AG04450 (cell line): ENCODE data around the gene TMEM86A. TPM values are rescaled to one million over a fixed set of nuclear protein-coding genes. Genes with fewer than 3 reads are reported as not detected.

Experiments
- CTCF ChIA-PET: fragments of 300-600, 350-600 bp; formaldehyde crosslinking; extraction: SDS; loops from one replicate; lab custom pipeline; 2022; ENCODE audit warnings: antibody characterized with exemption, inconsistent platforms; lab: Charles Lee
- POLR2A ChIA-PET: fragments of 350-600 bp; formaldehyde crosslinking; extraction: SDS; loops from one replicate; lab custom pipeline; 2021; ENCODE audit warnings: antibody characterized with exemption, inconsistent platforms; lab: Yijun Ruan, JAX
- DNase-seq: peaks from one replicate; pipeline ENCODE4 v3.0.0-alpha.2; 2011; ENCODE audit warnings: low read depth, low spot score
- H3K27ac ChIP-seq: one replicate; pipeline ENCODE4 v1.5.1; 2012; ENCODE audit warnings: low read depth, low read length, control low read depth
- H3K27me3 ChIP-seq: one replicate; pipeline ENCODE4 v1.6.0; 2012; ENCODE audit warnings: low read length; ENCODE audit not compliant: control insufficient read depth, insufficient read depth
- H3K4me3 ChIP-seq: 2 replicates; pipeline ENCODE4 v1.5.1; 2011; ENCODE audit warnings: mild to moderate bottlenecking, low read depth, low read length, control low read depth
- H3K9me3 ChIP-seq: 2 replicates; pipeline ENCODE4 v1.5.1; 2012; ENCODE audit warnings: low read length; ENCODE audit not compliant: control insufficient read depth, insufficient read depth
- polyA plus RNA-seq: library from polyadenylated mRNA; depleted of rRNA; stranded (reverse); fragments of >200 nt; gene quantifications from 2 replicates; pipeline ENCODE4 v1.2.3, GENCODE V29; 2011
- TF ChIP-seq, protein P1 (sequence below): IDR thresholded peaks from 2 replicates; pipeline ENCODE4 v1.5.1; 2011; ENCODE audit warnings: low read depth, low read length, control low read depth, inconsistent platforms

Gene TMEM86A
- polyA plus RNA-seq, 1 experiment, result 0.36 TPM

DNA sequence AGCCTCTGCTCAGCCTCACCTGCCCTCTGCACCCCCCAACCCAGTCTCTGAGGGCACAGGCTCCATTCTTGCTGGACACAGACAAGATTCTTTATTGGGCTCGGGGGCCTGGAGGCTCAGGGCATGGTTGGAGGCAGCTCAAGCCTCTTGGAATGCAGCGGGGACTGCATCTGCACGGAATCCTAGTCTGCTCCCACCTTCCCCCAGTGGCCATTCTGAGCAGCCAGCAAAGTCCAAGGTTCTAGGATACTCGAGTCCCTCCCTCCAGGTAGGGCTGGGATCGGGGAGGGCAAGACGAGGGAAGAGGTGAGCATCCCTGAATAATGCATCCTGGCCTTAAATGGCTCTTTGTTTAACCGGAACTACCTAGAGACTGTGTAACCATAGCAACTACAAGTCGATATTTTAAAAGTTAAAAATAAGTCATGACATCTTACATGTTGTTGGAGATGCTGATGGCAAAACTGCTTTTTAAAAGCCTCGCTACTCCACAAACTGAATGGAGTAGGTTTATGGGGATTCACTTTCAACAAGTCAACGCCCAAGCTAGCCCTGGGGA, 38.1 kb downstream of the TMEM86A start:
- Histone ChIP-seq H3K4me3 (no peak overlapping the region), H3K27me3 (peaks cover 13% of the 10 kb centered on the region), H3K27ac (no peak overlapping the region), H3K9me3 (no peaks in the 10 kb centered on the region)
- CTCF ChIA-PET, result interaction anchor here (1.6 to 2.5 kb wide), 2 partner anchors 9 to 15 kb away, joined by 7 to 9 read pairs; no protein-coding TSS in a partner anchor
- TF ChIP-seq, protein P1, sequence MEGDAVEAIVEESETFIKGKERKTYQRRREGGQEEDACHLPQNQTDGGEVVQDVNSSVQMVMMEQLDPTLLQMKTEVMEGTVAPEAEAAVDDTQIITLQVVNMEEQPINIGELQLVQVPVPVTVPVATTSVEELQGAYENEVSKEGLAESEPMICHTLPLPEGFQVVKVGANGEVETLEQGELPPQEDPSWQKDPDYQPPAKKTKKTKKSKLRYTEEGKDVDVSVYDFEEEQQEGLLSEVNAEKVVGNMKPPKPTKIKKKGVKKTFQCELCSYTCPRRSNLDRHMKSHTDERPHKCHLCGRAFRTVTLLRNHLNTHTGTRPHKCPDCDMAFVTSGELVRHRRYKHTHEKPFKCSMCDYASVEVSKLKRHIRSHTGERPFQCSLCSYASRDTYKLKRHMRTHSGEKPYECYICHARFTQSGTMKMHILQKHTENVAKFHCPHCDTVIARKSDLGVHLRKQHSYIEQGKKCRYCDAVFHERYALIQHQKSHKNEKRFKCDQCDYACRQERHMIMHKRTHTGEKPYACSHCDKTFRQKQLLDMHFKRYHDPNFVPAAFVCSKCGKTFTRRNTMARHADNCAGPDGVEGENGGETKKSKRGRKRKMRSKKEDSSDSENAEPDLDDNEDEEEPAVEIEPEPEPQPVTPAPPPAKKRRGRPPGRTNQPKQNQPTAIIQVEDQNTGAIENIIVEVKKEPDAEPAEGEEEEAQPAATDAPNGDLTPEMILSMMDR, result no peak
- DNase-seq, result no peak
- POLR2A ChIA-PET, result no interaction called here

DNA sequence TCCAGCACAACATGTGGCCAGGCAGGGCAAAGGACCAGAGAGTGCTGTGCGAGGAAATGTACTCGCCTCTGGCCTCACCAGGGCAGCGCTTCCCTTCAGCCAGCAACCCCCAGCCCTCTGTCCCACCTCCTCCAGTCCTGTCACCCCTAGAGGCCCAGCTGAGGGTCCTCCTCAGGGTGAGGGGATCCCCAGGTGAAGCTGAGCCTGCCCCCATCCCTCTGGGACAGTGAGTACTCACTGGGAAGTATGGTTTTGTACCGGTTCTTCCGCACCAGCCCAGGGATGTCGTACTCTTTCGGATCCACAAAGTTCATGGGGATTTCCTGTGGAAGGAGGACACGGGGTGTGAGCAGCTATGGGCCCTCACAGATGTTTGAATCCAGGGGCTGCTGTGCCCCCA, 39.1 kb downstream of the TMEM86A start:
- Histone ChIP-seq H3K27ac (no peak overlapping the region), H3K4me3 (no peak overlapping the region), H3K9me3 (no peaks in the 10 kb centered on the region), H3K27me3 (peaks cover 13% of the 10 kb centered on the region)
- ChIA-PET POLR2A (no interaction called here), CTCF (interaction anchor here (1.1 to 2.5 kb wide), 4 partner anchors 10 to 42 kb away, joined by 3 to 9 read pairs (median 6); no protein-coding TSS in a partner anchor)
- no peak for DNase-seq
- TF ChIP-seq, protein P1, result no peak

DNA sequence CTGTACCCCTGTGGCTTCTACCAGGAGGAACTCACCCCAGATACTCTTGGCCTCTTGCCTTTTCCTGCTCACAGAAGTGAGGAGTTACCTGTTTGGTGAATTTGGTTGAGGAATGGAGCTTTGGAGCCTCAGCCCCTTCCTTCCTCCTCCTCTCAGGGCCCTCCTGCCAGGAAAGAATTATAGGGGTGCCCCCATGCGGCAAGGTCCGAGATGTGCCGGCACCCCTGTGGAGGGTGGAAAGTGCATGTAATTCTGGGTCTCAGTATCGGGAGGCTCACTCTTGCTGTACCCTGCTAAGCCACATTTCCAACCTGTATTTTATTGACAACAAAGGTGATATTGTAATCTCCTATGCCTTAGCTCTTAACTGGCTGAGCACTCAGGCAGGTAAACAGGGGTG, 41.1 kb downstream of the TMEM86A start:
- H3K27me3 ChIP-seq, result peaks cover 13% of the 10 kb centered on the region
- no peak overlapping the region for H3K27ac ChIP-seq
- no peak for DNase-seq
- H3K4me3 ChIP-seq, result no peak overlapping the region
- ChIA-PET POLR2A (no interaction called here), CTCF (interaction anchor here (1.3 to 5.1 kb wide), 3 partner anchors 8 to 18 kb away, joined by 4 to 32 read pairs (median 7); no protein-coding TSS in a partner anchor)
- H3K9me3 ChIP-seq, result no peaks in the 10 kb centered on the region
- TF ChIP-seq, protein P1, result no peak

DNA sequence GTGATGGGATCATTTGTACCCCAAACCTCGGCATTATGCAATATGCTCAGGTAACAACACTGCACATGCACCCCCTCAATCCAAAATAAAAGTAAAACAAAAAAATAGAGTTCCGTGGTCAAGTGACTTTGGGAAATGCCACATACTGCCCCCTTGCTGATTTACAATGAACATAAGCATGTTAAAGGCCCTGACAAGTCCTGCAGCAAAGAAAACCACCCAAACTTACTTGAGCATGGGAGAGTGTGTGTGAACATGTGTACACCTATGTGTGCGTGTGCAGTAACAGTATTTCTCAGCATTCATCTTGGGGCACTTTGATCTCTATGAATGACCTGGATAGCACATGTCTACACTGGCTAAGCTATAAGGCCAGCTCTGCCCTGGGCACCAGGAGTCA, 43.2 kb downstream of the TMEM86A start:
- CTCF ChIA-PET, result interaction anchor here (0.6 to 5.1 kb wide), 4 partner anchors 10 to 159 kb away, joined by 5 to 32 read pairs (median 10); no protein-coding TSS in a partner anchor
- POLR2A ChIA-PET, result no interaction called here
- Histone ChIP-seq H3K4me3 (no peak overlapping the region), H3K27me3 (peaks cover 10% of the 10 kb centered on the region), H3K9me3 (no peaks in the 10 kb centered on the region), H3K27ac (no peak overlapping the region)
- no peak for DNase-seq
- TF ChIP-seq, protein P1, result no peak

DNA sequence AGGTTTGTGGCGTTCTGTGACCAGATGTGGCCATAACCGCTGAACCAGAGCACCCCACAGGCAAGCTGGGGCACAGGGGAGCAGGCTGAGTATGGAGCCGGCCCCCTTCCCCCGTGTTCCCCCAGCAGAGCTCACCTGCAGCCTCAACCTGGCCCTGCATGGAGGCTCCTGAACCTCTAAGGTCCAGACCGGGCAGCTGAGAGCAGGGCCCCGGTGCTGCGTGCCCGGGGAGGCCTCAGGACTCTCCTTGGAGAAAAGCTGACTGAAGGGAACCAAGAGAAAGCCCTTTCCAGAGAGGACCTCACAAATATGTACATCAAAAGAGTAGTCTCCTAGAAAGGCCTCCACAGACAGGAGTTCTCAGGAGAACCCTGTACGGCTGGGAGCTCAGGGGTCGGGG, 44.8 kb downstream of the TMEM86A start:
- H3K27me3 ChIP-seq, result peaks cover 8% of the 10 kb centered on the region
- ChIA-PET CTCF (interaction anchor here (0.9 to 5.1 kb wide), 4 partner anchors 9 to 21 kb away, joined by 4 to 32 read pairs (median 10); no protein-coding TSS in a partner anchor), POLR2A (no interaction called here)
- H3K27ac ChIP-seq, result no peak overlapping the region
- TF ChIP-seq, protein P1, result no peak
- DNase-seq, result no peak
- H3K9me3 ChIP-seq, result no peaks in the 10 kb centered on the region
- H3K4me3 ChIP-seq, result no peak overlapping the region
